ENCODE data around the gene IFFO2.
A peak's percentile ranks its signal among the peaks of the same experiment; 100 is the strongest.

- TF ChIP-seq, protein P1, sequence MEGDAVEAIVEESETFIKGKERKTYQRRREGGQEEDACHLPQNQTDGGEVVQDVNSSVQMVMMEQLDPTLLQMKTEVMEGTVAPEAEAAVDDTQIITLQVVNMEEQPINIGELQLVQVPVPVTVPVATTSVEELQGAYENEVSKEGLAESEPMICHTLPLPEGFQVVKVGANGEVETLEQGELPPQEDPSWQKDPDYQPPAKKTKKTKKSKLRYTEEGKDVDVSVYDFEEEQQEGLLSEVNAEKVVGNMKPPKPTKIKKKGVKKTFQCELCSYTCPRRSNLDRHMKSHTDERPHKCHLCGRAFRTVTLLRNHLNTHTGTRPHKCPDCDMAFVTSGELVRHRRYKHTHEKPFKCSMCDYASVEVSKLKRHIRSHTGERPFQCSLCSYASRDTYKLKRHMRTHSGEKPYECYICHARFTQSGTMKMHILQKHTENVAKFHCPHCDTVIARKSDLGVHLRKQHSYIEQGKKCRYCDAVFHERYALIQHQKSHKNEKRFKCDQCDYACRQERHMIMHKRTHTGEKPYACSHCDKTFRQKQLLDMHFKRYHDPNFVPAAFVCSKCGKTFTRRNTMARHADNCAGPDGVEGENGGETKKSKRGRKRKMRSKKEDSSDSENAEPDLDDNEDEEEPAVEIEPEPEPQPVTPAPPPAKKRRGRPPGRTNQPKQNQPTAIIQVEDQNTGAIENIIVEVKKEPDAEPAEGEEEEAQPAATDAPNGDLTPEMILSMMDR (conservative IDR thresholded peaks at IDR 0.05 in 1 of 2, IDR thresholded peaks at IDR 0.05 in 1 of 2; ENCODE audit: low read depth in 1 of 2, low read length in 2 of 2) = peak; percentile 41 to 48
- TF ChIP-seq EZH2 (IDR thresholded peaks at IDR 0.05; ENCODE audit: low read length, missing control alignments) = no peak
These were observed 16.1 kb upstream of the IFFO2 start for GRCh38 chr1:18972531-18972930.
